WTC11 (cell line): ENCODE data around the gene INAFM2.

Source experiments
- ESRRA ChIP-seq: sonication (generic); formaldehyde crosslinking; IDR thresholded peaks from 2 replicates; pipeline ENCODE4 v1.8.1; 2022; ENCODE audit warnings: mild to moderate bottlenecking, missing genetic modification reagents, borderline replicate concordance
- FOXJ3 ChIP-seq: sonication (generic); formaldehyde crosslinking; IDR thresholded peaks from 2 replicates; pipeline ENCODE4 v1.9.0; 2021; ENCODE audit warnings: missing genetic modification reagents, mild to moderate bottlenecking, borderline replicate concordance
- JUN ChIP-seq: sonication (generic); formaldehyde crosslinking; IDR thresholded peaks from 2 replicates; pipeline ENCODE4 v1.8.0; 2023; ENCODE audit warnings: mild to moderate bottlenecking, missing genetic modification reagents
- TF ChIP-seq, protein P1 (sequence below): fragments of 200-600 bp; IDR thresholded peaks from 2 replicates; pipeline ENCODE4 v1.8.0; 2022; ENCODE audit warnings: antibody characterized with exemption
- TF ChIP-seq, protein P2 (sequence below): sonication (generic); formaldehyde crosslinking; IDR thresholded peaks from 2 replicates; pipeline ENCODE4 v1.8.1; 2023; ENCODE audit warnings: mild to moderate bottlenecking, missing genetic modification reagents, moderate library complexity
- TF ChIP-seq, protein P3 (sequence below): sonication (generic); formaldehyde crosslinking; IDR thresholded peaks from 2 replicates; pipeline ENCODE4 v1.8.1; 2022; ENCODE audit warnings: mild to moderate bottlenecking, moderate library complexity, missing genetic modification reagents
- TF ChIP-seq, protein P4 (sequence below): sonication (generic); formaldehyde crosslinking; IDR thresholded peaks from 2 replicates; pipeline ENCODE4 v1.8.0; 2023; ENCODE audit warnings: missing genetic modification reagents
- TF ChIP-seq, protein P5 (sequence below): sonication (generic); formaldehyde crosslinking; IDR thresholded peaks from 2 replicates; pipeline ENCODE4 v1.8.0; 2022; ENCODE audit warnings: mild to moderate bottlenecking, missing genetic modification reagents
- TF ChIP-seq, protein P6 (sequence below): fragments of 250-450 bp; sonication (Bioruptor Pico); IDR thresholded peaks from 2 replicates; pipeline ENCODE4 v1.9.0; 2021; ENCODE audit warnings: mild to moderate bottlenecking, borderline replicate concordance

DNA sequence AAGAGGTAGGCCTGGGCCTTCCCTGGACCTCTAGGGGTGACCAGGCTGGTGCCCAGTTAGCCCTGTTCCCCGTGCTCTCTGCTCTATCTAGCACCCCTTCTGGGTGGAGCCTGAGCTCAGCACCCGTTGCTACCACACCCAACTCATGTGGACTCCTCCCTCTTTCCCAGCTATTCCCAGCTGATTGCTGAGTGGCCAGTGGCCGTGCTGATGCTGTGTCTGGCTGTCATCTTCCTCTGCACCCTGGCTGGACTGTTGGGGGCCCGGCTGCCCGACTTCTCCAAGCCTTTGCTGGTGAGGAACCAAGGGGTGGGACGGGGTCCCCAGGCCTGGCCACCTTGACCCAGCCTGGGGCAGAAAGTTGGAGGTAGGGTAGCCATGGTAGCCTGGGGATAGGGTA, 40.8 kb downstream of the INAFM2 start:
- TF ChIP-seq, protein P1, sequence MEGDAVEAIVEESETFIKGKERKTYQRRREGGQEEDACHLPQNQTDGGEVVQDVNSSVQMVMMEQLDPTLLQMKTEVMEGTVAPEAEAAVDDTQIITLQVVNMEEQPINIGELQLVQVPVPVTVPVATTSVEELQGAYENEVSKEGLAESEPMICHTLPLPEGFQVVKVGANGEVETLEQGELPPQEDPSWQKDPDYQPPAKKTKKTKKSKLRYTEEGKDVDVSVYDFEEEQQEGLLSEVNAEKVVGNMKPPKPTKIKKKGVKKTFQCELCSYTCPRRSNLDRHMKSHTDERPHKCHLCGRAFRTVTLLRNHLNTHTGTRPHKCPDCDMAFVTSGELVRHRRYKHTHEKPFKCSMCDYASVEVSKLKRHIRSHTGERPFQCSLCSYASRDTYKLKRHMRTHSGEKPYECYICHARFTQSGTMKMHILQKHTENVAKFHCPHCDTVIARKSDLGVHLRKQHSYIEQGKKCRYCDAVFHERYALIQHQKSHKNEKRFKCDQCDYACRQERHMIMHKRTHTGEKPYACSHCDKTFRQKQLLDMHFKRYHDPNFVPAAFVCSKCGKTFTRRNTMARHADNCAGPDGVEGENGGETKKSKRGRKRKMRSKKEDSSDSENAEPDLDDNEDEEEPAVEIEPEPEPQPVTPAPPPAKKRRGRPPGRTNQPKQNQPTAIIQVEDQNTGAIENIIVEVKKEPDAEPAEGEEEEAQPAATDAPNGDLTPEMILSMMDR: no peak
- TF ChIP-seq, protein P2, sequence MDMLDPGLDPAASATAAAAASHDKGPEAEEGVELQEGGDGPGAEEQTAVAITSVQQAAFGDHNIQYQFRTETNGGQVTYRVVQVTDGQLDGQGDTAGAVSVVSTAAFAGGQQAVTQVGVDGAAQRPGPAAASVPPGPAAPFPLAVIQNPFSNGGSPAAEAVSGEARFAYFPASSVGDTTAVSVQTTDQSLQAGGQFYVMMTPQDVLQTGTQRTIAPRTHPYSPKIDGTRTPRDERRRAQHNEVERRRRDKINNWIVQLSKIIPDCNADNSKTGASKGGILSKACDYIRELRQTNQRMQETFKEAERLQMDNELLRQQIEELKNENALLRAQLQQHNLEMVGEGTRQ (CRISPR knock-in tag): no peak
- TF ChIP-seq JUN (CRISPR knock-in tag): no peak
- TF ChIP-seq FOXJ3 (CRISPR knock-in tag): no peak
- TF ChIP-seq, protein P3, sequence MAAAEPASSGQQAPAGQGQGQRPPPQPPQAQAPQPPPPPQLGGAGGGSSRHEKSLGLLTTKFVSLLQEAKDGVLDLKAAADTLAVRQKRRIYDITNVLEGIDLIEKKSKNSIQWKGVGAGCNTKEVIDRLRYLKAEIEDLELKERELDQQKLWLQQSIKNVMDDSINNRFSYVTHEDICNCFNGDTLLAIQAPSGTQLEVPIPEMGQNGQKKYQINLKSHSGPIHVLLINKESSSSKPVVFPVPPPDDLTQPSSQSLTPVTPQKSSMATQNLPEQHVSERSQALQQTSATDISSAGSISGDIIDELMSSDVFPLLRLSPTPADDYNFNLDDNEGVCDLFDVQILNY (CRISPR knock-in tag): no peak
- TF ChIP-seq, protein P4, sequence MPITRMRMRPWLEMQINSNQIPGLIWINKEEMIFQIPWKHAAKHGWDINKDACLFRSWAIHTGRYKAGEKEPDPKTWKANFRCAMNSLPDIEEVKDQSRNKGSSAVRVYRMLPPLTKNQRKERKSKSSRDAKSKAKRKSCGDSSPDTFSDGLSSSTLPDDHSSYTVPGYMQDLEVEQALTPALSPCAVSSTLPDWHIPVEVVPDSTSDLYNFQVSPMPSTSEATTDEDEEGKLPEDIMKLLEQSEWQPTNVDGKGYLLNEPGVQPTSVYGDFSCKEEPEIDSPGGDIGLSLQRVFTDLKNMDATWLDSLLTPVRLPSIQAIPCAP (CRISPR knock-in tag): no peak
- TF ChIP-seq, protein P5, sequence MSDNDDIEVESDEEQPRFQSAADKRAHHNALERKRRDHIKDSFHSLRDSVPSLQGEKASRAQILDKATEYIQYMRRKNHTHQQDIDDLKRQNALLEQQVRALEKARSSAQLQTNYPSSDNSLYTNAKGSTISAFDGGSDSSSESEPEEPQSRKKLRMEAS (CRISPR knock-in tag): no peak
- TF ChIP-seq ESRRA (CRISPR knock-in tag): no peak
- TF ChIP-seq, protein P6, sequence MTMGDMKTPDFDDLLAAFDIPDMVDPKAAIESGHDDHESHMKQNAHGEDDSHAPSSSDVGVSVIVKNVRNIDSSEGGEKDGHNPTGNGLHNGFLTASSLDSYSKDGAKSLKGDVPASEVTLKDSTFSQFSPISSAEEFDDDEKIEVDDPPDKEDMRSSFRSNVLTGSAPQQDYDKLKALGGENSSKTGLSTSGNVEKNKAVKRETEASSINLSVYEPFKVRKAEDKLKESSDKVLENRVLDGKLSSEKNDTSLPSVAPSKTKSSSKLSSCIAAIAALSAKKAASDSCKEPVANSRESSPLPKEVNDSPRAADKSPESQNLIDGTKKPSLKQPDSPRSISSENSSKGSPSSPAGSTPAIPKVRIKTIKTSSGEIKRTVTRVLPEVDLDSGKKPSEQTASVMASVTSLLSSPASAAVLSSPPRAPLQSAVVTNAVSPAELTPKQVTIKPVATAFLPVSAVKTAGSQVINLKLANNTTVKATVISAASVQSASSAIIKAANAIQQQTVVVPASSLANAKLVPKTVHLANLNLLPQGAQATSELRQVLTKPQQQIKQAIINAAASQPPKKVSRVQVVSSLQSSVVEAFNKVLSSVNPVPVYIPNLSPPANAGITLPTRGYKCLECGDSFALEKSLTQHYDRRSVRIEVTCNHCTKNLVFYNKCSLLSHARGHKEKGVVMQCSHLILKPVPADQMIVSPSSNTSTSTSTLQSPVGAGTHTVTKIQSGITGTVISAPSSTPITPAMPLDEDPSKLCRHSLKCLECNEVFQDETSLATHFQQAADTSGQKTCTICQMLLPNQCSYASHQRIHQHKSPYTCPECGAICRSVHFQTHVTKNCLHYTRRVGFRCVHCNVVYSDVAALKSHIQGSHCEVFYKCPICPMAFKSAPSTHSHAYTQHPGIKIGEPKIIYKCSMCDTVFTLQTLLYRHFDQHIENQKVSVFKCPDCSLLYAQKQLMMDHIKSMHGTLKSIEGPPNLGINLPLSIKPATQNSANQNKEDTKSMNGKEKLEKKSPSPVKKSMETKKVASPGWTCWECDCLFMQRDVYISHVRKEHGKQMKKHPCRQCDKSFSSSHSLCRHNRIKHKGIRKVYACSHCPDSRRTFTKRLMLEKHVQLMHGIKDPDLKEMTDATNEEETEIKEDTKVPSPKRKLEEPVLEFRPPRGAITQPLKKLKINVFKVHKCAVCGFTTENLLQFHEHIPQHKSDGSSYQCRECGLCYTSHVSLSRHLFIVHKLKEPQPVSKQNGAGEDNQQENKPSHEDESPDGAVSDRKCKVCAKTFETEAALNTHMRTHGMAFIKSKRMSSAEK (CRISPR knock-in tag): no peak
